ENCODE data around the gene TARBP2.

The TARBP2 gene

DNA sequence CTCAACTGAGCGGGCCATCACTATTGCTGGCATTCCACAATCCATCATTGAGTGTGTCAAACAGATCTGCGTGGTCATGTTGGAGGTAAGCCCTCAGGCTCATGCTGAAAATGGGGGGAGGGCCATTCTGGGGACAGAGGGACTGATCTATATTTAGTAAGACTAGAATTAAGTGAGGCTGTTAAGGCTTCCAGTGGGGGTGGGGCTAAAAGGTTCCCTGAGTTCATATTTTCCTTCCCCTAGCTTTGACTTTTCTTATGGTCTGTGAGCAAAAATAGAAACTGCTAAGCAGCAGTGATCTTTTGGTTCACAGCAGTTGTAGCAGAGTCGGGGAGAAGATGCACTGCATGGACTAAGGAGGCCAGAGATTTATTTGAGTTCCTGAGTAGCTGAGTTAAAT is 40.0 kb upstream of the TARBP2 start (continued):
- TF ChIP-seq, protein P1, sequence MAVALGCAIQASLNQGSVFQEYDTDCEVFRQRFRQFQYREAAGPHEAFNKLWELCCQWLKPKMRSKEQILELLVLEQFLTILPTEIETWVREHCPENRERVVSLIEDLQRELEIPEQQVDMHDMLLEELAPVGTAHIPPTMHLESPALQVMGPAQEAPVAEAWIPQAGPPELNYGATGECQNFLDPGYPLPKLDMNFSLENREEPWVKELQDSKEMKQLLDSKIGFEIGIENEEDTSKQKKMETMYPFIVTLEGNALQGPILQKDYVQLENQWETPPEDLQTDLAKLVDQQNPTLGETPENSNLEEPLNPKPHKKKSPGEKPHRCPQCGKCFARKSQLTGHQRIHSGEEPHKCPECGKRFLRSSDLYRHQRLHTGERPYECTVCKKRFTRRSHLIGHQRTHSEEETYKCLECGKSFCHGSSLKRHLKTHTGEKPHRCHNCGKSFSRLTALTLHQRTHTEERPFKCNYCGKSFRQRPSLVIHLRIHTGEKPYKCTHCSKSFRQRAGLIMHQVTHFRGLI (tag by site-specific recombination; IDR thresholded peaks at IDR 0.05) = no peak
- no peak for TF ChIP-seq ZNF214 (tag by site-specific recombination; IDR thresholded peaks at IDR 0.05; ENCODE audit: borderline replicate concordance)
- no peak for TF ChIP-seq ZNF416 (tag by site-specific recombination; IDR thresholded peaks at IDR 0.05)

DNA sequence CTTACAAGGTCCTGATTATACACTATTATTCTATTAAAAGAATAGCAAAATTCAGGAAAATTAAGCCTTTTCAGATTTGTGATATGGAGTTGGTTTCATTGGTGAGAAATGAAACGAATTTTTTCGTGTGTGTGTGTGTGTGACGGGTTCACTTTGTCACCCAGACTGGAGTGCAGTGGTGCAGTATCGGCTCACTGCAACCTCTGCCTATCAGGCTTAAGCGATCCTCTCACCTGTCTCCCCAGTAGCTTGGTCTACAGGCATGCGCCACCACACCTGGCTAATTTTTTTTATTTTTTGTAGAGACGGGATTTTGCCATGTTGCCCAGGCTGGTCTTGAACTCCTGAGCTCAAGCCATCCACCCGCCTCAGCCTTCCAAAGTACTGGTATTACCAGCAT is 39.5 kb upstream of the TARBP2 start:
- CTCF ChIA-PET = interaction anchor here (0.5 to 3.1 kb wide), 3 partner anchors 10 to 20 kb away, joined by 3 to 17 read pairs (median 4); no protein-coding TSS in a partner anchor
- Histone ChIP-seq H3K4me3 (ENCODE audit: low read depth, low read length) (no peak overlapping the region), H3K36me3 (ENCODE audit: control insufficient read depth in 2 of 2, insufficient read depth in 1 of 2, low read length in 2 of 2) (peaks cover 98 to 99% of the 10 kb centered on the region in 2 experiments), H3K27ac (ENCODE audit: extremely low read depth, low read depth, low read length) (no peak overlapping the region), H3K4me1 (ENCODE audit: control insufficient read depth, insufficient read depth, low read length) (no peaks in the 10 kb centered on the region), H3K9me3 (ENCODE audit: control insufficient read depth, insufficient read depth, low read depth, low read length) (no peaks in the 10 kb centered on the region)
- TF ChIP-seq, protein P2, sequence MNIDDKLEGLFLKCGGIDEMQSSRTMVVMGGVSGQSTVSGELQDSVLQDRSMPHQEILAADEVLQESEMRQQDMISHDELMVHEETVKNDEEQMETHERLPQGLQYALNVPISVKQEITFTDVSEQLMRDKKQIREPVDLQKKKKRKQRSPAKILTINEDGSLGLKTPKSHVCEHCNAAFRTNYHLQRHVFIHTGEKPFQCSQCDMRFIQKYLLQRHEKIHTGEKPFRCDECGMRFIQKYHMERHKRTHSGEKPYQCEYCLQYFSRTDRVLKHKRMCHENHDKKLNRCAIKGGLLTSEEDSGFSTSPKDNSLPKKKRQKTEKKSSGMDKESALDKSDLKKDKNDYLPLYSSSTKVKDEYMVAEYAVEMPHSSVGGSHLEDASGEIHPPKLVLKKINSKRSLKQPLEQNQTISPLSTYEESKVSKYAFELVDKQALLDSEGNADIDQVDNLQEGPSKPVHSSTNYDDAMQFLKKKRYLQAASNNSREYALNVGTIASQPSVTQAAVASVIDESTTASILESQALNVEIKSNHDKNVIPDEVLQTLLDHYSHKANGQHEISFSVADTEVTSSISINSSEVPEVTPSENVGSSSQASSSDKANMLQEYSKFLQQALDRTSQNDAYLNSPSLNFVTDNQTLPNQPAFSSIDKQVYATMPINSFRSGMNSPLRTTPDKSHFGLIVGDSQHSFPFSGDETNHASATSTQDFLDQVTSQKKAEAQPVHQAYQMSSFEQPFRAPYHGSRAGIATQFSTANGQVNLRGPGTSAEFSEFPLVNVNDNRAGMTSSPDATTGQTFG (tag by site-specific recombination; IDR thresholded peaks at IDR 0.05; ENCODE audit: borderline replicate concordance) = no peak
- TF ChIP-seq ZNF596 (tag by site-specific recombination; IDR thresholded peaks at IDR 0.05) = no peak
- POLR2A ChIA-PET = interaction anchor here (1.8 kb wide), 1 partner anchor 11 kb away, joined by 6 read pairs; no protein-coding TSS in a partner anchor

DNA sequence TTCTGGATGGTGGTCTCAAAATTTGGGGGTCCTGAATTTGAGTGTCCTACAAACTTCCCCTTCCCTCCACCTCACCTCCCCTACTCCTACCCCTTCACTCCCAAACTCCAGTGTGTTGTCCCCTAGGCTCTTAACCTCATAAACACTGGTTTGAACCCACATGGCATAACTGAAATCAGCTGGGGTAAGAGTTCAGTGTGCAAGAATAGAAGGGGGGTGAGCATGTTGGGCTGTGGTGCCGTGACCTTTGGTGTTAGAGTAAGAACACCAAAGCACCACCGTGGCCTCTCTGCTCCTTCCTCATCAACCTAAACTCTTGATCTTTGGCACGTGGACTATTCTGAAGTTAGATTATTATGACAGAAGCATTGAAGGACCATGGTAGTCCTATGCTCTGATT is 38.1 kb upstream of the TARBP2 start:
- no peaks in the 10 kb centered on the region for H3K4me1 ChIP-seq (ENCODE audit: control insufficient read depth, insufficient read depth, low read length)
- POLR2A ChIA-PET = interaction anchor here (1.8 kb wide), 1 partner anchor 10 kb away, joined by 6 read pairs; no protein-coding TSS in a partner anchor
- H3K27ac ChIP-seq (ENCODE audit: extremely low read depth, low read depth, low read length) = no peak overlapping the region
- no peaks in the 10 kb centered on the region for H3K9me3 ChIP-seq (ENCODE audit: control insufficient read depth, insufficient read depth, low read depth, low read length)
- TF ChIP-seq ZNF366 (tag by site-specific recombination; conservative IDR thresholded peaks at IDR 0.05) = no peak
- no peak for TF ChIP-seq ZNF791 (tag by site-specific recombination; IDR thresholded peaks at IDR 0.05)
- TF ChIP-seq ZNF510 (tag by site-specific recombination; IDR thresholded peaks at IDR 0.05; ENCODE audit: insufficient replicate concordance) = no peak
- TF ChIP-seq, protein P3, sequence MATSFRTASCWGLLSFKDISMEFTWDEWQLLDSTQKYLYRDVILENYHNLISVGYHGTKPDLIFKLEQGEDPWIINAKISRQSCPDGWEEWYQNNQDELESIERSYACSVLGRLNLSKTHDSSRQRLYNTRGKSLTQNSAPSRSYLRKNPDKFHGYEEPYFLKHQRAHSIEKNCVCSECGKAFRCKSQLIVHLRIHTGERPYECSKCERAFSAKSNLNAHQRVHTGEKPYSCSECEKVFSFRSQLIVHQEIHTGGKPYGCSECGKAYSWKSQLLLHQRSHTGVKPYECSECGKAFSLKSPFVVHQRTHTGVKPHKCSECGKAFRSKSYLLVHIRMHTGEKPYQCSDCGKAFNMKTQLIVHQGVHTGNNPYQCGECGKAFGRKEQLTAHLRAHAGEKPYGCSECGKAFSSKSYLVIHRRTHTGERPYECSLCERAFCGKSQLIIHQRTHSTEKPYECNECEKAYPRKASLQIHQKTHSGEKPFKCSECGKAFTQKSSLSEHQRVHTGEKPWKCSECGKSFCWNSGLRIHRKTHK (tag by site-specific recombination; IDR thresholded peaks at IDR 0.05) = no peak
- no peak for TF ChIP-seq ZNF48 (tag by site-specific recombination; IDR thresholded peaks at IDR 0.05)
- no peak for TF ChIP-seq ZNF610 (tag by site-specific recombination; IDR thresholded peaks at IDR 0.05; ENCODE audit: borderline replicate concordance)
- no peak for TF ChIP-seq SP3 (tag by site-specific recombination; IDR thresholded peaks at IDR 0.05)
- TF ChIP-seq ZNF2 (tag by site-specific recombination; IDR thresholded peaks at IDR 0.05) = no peak
- H3K4me3 ChIP-seq (ENCODE audit: low read depth, low read length) = no peak overlapping the region
- peaks cover 94 to 99% of the 10 kb centered on the region in 2 experiments for H3K36me3 ChIP-seq (ENCODE audit: control insufficient read depth in 2 of 2, insufficient read depth in 1 of 2, low read length in 2 of 2)
- CTCF ChIA-PET = interaction anchor here (0.6 to 3.1 kb wide), 2 partner anchors 10 to 14 kb away, joined by 3 to 17 read pairs; no protein-coding TSS in a partner anchor

Measured in HEK293 (cell line).